WTC11 (cell line): ENCODE data around the gene PRKACA. TPM values are rescaled to one million over a fixed set of nuclear protein-coding genes. Genes with fewer than 3 reads are reported as not detected.

ENCODE experiments used
- ATAC-seq: fragments of 200-7000 bp; cut with Tn5 transposase; 2 replicates; pipeline ENCODE4 v1.10.0; 2021; ENCODE audit warnings: mild to moderate bottlenecking, moderate library complexity
- CTCF ChIA-PET: fragments of 300-600 bp; sonication (Branson Sonifier 250); formaldehyde crosslinking; loops from one replicate; lab custom pipeline; 2021; ENCODE audit warnings: antibody characterized with exemption; lab: Charles Lee
- POLR2A ChIA-PET: fragments of 350-600 bp; sonication (Branson Sonifier 250); formaldehyde crosslinking; loops from one replicate; lab custom pipeline; 2021; ENCODE audit warnings: antibody characterized with exemption; lab: Charles Lee
- DNase-seq: peaks from one replicate; pipeline ENCODE4 v3.0.0; 2021; ENCODE audit warnings: low spot score
- H3K27ac Mint-ChIP-seq: 2 replicates; pipeline ENCODE4 v1.8.0; 2021; ENCODE audit warnings: mixed read lengths
- H3K27me3 Mint-ChIP-seq: 2 replicates; pipeline ENCODE4 v1.8.0; 2021; ENCODE audit warnings: low read depth, mild to moderate bottlenecking, moderate library complexity, mixed read lengths
- H3K36me3 Mint-ChIP-seq: 2 replicates; pipeline ENCODE4 v1.8.0; 2021; ENCODE audit warnings: mixed read lengths
- H3K4me1 Mint-ChIP-seq: 2 replicates; pipeline ENCODE4 v1.8.0; 2022; ENCODE audit warnings: mixed read lengths
- H3K4me3 Mint-ChIP-seq: 2 replicates; pipeline ENCODE4 v1.8.0; 2021; ENCODE audit warnings: mild to moderate bottlenecking, moderate library complexity, mixed read lengths
- H3K9me3 Mint-ChIP-seq: 2 replicates; pipeline ENCODE4 v1.8.0; 2021; ENCODE audit warnings: mixed read lengths
- ETV6 ChIP-seq: sonication (generic); formaldehyde crosslinking; IDR thresholded peaks from 2 replicates; pipeline ENCODE4 v1.8.1; 2022; ENCODE audit warnings: mild to moderate bottlenecking, missing genetic modification reagents
- FOXJ3 ChIP-seq: sonication (generic); formaldehyde crosslinking; IDR thresholded peaks from 2 replicates; pipeline ENCODE4 v1.9.0; 2021; ENCODE audit warnings: missing genetic modification reagents, mild to moderate bottlenecking, borderline replicate concordance
- FOXK1 ChIP-seq: sonication (generic); formaldehyde crosslinking; IDR thresholded peaks from 2 replicates; pipeline ENCODE4 v1.8.0; 2022; ENCODE audit warnings: mild to moderate bottlenecking, moderate library complexity, missing genetic modification reagents
- GTF2I ChIP-seq: fragments of 250-450 bp; sonication (Bioruptor Pico); conservative IDR thresholded peaks from 2 replicates; pipeline ENCODE4 v1.4.0; 2021; ENCODE audit warnings: mild to moderate bottlenecking
- JUN ChIP-seq: sonication (generic); formaldehyde crosslinking; IDR thresholded peaks from 2 replicates; pipeline ENCODE4 v1.8.0; 2023; ENCODE audit warnings: mild to moderate bottlenecking, missing genetic modification reagents
- MYBL2 ChIP-seq: sonication (generic); formaldehyde crosslinking; IDR thresholded peaks from 2 replicates; pipeline ENCODE4 v1.8.1; 2023; ENCODE audit warnings: mild to moderate bottlenecking, moderate library complexity, missing genetic modification reagents
- NFATC4 ChIP-seq: fragments of 250-450 bp; sonication (Bioruptor Pico); IDR thresholded peaks from 2 replicates; pipeline ENCODE4 v1.9.0; 2021; ENCODE audit warnings: mild to moderate bottlenecking
- NFYB ChIP-seq: sonication (generic); formaldehyde crosslinking; conservative IDR thresholded peaks from 2 replicates; pipeline ENCODE4 v1.8.0; 2022; ENCODE audit warnings: low read depth, missing genetic modification reagents
- NR3C1 ChIP-seq: sonication (generic); formaldehyde crosslinking; conservative IDR thresholded peaks from 2 replicates; pipeline ENCODE4 v1.8.1; 2023; ENCODE audit warnings: low read depth, mild to moderate bottlenecking, missing genetic modification reagents
- PRRX2 ChIP-seq: fragments of 250-450 bp; sonication (Bioruptor Pico); IDR thresholded peaks from 2 replicates; pipeline ENCODE4 v1.8.0; 2021; ENCODE audit warnings: mild to moderate bottlenecking
- ZBTB21 ChIP-seq: sonication (generic); formaldehyde crosslinking; IDR thresholded peaks from 2 replicates; pipeline ENCODE4 v1.8.1; 2023; ENCODE audit warnings: mild to moderate bottlenecking, missing genetic modification reagents, borderline replicate concordance
- ZNF138 ChIP-seq: sonication (generic); formaldehyde crosslinking; conservative IDR thresholded peaks from 2 replicates; pipeline ENCODE4 v1.8.1; 2022; ENCODE audit warnings: mild to moderate bottlenecking, moderate library complexity, missing genetic modification reagents
- ZNF263 ChIP-seq: sonication (generic); formaldehyde crosslinking; IDR thresholded peaks from 2 replicates; pipeline ENCODE4 v1.8.1; 2022; ENCODE audit warnings: low read depth, mild to moderate bottlenecking, moderate library complexity, missing genetic modification reagents
- ZNF416 ChIP-seq: fragments of 250-450 bp; sonication (Bioruptor Pico); IDR thresholded peaks from 2 replicates; pipeline ENCODE4 v1.9.0; 2021; ENCODE audit warnings: mild to moderate bottlenecking, inconsistent platforms
- ZNF423 ChIP-seq: fragments of 250-450 bp; sonication (Bioruptor Pico); IDR thresholded peaks from 2 replicates; pipeline ENCODE4 v2.1.2; 2022; ENCODE audit warnings: mild to moderate bottlenecking, moderate library complexity
- total RNA-seq: library from RNA; stranded (reverse); gene quantifications from 3 replicates; pipeline ENCODE4 v1.2.3, GENCODE V29; 2021
- TF ChIP-seq, protein P1 (sequence below): sonication (generic); formaldehyde crosslinking; IDR thresholded peaks from 2 replicates; pipeline ENCODE4 v1.8.1; 2023; ENCODE audit warnings: mild to moderate bottlenecking, moderate library complexity, missing genetic modification reagents
- TF ChIP-seq, protein P2 (sequence below): sonication (generic); formaldehyde crosslinking; IDR thresholded peaks from 2 replicates; pipeline ENCODE4 v1.8.0; 2022; ENCODE audit warnings: mild to moderate bottlenecking, missing genetic modification reagents
- TF ChIP-seq, protein P3 (sequence below): sonication (generic); formaldehyde crosslinking; IDR thresholded peaks from 2 replicates; pipeline ENCODE4 v1.8.1; 2022; ENCODE audit warnings: mild to moderate bottlenecking, missing genetic modification reagents, moderate library complexity, borderline replicate concordance
- TF ChIP-seq, protein P4 (sequence below): fragments of 200-600 bp; IDR thresholded peaks from 2 replicates; pipeline ENCODE4 v1.8.0; 2022; ENCODE audit warnings: antibody characterized with exemption
- TF ChIP-seq, protein P5 (sequence below): fragments of 250-450 bp; sonication (Bioruptor Pico); IDR thresholded peaks from 2 replicates; pipeline ENCODE4 v1.9.0; 2021; ENCODE audit warnings: mild to moderate bottlenecking
- TF ChIP-seq, protein P6 (sequence below): fragments of 250-450 bp; sonication (Bioruptor Pico); IDR thresholded peaks from 2 replicates; pipeline ENCODE4 v1.8.0; 2021; ENCODE audit warnings: mild to moderate bottlenecking
- TF ChIP-seq, protein P7 (sequence below): sonication (generic); formaldehyde crosslinking; IDR thresholded peaks from 2 replicates; pipeline ENCODE4 v1.8.1; 2022; ENCODE audit warnings: low read depth, mild to moderate bottlenecking, moderate library complexity, missing genetic modification reagents, borderline replicate concordance
- TF ChIP-seq, protein P8 (sequence below): sonication (generic); formaldehyde crosslinking; IDR thresholded peaks from 2 replicates; pipeline ENCODE4 v1.8.1; 2023; ENCODE audit warnings: mild to moderate bottlenecking, missing genetic modification reagents, moderate library complexity

The PRKACA gene
- total RNA-seq, 1 experiment from 2014 or later = 37.8 TPM

DNA sequence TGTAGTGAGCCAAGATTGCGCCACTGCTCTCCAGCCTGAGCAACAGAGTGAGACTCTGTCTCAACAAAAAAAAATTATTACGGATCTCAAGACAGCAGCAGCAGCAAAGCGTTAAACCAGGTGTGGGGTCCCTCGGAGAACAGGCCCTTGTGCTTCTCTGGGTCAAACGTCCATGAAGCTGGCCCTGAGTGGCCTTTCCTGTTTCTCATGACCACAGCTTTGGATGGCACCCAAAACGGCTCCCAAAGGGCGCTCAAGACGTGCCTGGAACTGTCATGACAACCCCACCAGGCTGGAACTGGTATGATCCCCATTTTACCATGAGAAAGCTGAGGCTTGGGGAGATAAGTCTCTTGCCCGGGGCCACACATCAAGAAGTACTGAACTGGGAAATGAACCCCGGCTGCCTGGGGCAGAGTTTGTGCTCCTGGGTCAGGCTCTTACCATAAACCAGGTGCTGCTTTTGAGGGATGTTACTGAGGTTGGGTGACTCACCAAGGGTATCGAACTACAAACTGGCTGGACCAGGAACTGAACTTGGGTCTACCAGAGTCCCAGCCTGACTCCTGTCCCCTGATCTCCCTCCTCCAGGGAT lies 15.4 kb downstream of the PRKACA start:
- H3K4me1 Mint-ChIP-seq = no peaks in the 10 kb centered on the region
- TF ChIP-seq GTF2I (CRISPR knock-in tag) (no peak), JUN (CRISPR knock-in tag) (no peak), FOXK1 (CRISPR knock-in tag) (no peak), ZBTB21 (CRISPR knock-in tag) (no peak), ETV6 (CRISPR knock-in tag) (no peak), FOXJ3 (CRISPR knock-in tag) (no peak), MYBL2 (no peak), PRRX2 (CRISPR knock-in tag) (no peak)
- TF ChIP-seq, protein P1, sequence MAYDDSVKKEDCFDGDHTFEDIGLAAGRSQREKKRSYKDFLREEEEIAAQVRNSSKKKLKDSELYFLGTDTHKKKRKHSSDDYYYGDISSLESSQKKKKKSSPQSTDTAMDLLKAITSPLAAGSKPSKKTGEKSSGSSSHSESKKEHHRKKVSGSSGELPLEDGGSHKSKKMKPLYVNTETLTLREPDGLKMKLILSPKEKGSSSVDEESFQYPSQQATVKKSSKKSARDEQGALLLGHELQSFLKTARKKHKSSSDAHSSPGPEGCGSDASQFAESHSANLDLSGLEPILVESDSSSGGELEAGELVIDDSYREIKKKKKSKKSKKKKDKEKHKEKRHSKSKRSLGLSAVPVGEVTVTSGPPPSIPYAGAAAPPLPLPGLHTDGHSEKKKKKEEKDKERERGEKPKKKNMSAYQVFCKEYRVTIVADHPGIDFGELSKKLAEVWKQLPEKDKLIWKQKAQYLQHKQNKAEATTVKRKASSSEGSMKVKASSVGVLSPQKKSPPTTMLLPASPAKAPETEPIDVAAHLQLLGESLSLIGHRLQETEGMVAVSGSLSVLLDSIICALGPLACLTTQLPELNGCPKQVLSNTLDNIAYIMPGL (CRISPR knock-in tag) = no peak
- TF ChIP-seq, protein P2, sequence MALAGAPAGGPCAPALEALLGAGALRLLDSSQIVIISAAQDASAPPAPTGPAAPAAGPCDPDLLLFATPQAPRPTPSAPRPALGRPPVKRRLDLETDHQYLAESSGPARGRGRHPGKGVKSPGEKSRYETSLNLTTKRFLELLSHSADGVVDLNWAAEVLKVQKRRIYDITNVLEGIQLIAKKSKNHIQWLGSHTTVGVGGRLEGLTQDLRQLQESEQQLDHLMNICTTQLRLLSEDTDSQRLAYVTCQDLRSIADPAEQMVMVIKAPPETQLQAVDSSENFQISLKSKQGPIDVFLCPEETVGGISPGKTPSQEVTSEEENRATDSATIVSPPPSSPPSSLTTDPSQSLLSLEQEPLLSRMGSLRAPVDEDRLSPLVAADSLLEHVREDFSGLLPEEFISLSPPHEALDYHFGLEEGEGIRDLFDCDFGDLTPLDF (CRISPR knock-in tag) = no peak
- TF ChIP-seq, protein P3, sequence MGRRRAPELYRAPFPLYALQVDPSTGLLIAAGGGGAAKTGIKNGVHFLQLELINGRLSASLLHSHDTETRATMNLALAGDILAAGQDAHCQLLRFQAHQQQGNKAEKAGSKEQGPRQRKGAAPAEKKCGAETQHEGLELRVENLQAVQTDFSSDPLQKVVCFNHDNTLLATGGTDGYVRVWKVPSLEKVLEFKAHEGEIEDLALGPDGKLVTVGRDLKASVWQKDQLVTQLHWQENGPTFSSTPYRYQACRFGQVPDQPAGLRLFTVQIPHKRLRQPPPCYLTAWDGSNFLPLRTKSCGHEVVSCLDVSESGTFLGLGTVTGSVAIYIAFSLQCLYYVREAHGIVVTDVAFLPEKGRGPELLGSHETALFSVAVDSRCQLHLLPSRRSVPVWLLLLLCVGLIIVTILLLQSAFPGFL (CRISPR knock-in tag) = no peak
- no peaks in the 10 kb centered on the region for H3K27me3 Mint-ChIP-seq
- H3K9me3 Mint-ChIP-seq = no peaks in the 10 kb centered on the region
- no peak overlapping the region for H3K4me3 Mint-ChIP-seq
- ChIA-PET CTCF (interaction anchor here (1.1 to 1.3 kb wide), 2 partner anchors 13 to 34 kb away, joined by 3 to 4 read pairs; partner anchors contain the start of gene ASF1B), POLR2A (no interaction called here)
- no peaks in the 10 kb centered on the region for H3K36me3 Mint-ChIP-seq
- no peak for DNase-seq
- no peak overlapping the region for H3K27ac Mint-ChIP-seq
- no peak for ATAC-seq

DNA sequence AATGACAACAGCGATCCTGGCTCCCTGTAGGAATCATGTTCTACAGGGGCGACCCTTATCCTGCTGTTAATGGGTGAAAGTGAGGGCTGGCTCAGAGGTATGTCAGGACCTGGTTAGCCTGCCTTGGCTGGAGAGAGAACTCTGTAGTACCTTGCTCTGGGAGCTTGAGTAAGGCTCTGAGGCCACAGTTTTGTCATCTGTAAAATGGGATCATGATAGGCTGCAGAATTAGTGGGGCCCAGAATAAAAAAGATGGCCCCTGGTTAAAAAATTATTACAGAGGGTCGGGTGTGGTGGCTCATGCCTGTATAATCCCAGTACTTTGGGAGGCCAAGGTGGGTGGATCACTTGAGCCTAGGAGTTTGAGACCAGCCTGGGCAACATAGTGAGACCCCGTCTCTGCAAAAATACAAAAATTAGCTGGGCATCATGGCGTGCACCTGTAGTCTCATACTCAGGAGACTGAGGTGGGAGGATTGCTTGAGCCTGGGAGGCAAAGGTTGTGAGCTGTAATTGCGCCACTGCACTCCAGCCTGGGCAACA lies 16.5 kb downstream of the PRKACA start:
- no peaks in the 10 kb centered on the region for H3K27me3 Mint-ChIP-seq
- H3K36me3 Mint-ChIP-seq = no peaks in the 10 kb centered on the region
- no peak overlapping the region for H3K4me3 Mint-ChIP-seq
- ChIA-PET CTCF (interaction anchor here (0.7 to 1.3 kb wide), 2 partner anchors 12 to 14 kb away, joined by 3 read pairs; a partner anchor contains a TSS), POLR2A (interaction anchor here (0.6 kb wide), 1 partner anchor 233 kb away, joined by 6 read pairs; no protein-coding TSS in a partner anchor)
- H3K27ac Mint-ChIP-seq = no peak overlapping the region
- no peak for ATAC-seq
- no peaks in the 10 kb centered on the region for H3K9me3 Mint-ChIP-seq
- no peaks in the 10 kb centered on the region for H3K4me1 Mint-ChIP-seq
- no peak for DNase-seq
- TF ChIP-seq NFYB (CRISPR knock-in tag) = no peak
- no peak for TF ChIP-seq ZNF416
- no peak for TF ChIP-seq ZNF423 (CRISPR knock-in tag)
- TF ChIP-seq, protein P4, sequence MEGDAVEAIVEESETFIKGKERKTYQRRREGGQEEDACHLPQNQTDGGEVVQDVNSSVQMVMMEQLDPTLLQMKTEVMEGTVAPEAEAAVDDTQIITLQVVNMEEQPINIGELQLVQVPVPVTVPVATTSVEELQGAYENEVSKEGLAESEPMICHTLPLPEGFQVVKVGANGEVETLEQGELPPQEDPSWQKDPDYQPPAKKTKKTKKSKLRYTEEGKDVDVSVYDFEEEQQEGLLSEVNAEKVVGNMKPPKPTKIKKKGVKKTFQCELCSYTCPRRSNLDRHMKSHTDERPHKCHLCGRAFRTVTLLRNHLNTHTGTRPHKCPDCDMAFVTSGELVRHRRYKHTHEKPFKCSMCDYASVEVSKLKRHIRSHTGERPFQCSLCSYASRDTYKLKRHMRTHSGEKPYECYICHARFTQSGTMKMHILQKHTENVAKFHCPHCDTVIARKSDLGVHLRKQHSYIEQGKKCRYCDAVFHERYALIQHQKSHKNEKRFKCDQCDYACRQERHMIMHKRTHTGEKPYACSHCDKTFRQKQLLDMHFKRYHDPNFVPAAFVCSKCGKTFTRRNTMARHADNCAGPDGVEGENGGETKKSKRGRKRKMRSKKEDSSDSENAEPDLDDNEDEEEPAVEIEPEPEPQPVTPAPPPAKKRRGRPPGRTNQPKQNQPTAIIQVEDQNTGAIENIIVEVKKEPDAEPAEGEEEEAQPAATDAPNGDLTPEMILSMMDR = no peak
- TF ChIP-seq, protein P5, sequence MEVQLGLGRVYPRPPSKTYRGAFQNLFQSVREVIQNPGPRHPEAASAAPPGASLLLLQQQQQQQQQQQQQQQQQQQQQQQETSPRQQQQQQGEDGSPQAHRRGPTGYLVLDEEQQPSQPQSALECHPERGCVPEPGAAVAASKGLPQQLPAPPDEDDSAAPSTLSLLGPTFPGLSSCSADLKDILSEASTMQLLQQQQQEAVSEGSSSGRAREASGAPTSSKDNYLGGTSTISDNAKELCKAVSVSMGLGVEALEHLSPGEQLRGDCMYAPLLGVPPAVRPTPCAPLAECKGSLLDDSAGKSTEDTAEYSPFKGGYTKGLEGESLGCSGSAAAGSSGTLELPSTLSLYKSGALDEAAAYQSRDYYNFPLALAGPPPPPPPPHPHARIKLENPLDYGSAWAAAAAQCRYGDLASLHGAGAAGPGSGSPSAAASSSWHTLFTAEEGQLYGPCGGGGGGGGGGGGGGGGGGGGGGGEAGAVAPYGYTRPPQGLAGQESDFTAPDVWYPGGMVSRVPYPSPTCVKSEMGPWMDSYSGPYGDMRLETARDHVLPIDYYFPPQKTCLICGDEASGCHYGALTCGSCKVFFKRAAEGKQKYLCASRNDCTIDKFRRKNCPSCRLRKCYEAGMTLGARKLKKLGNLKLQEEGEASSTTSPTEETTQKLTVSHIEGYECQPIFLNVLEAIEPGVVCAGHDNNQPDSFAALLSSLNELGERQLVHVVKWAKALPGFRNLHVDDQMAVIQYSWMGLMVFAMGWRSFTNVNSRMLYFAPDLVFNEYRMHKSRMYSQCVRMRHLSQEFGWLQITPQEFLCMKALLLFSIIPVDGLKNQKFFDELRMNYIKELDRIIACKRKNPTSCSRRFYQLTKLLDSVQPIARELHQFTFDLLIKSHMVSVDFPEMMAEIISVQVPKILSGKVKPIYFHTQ (CRISPR knock-in tag) = no peak
- TF ChIP-seq, protein P6, sequence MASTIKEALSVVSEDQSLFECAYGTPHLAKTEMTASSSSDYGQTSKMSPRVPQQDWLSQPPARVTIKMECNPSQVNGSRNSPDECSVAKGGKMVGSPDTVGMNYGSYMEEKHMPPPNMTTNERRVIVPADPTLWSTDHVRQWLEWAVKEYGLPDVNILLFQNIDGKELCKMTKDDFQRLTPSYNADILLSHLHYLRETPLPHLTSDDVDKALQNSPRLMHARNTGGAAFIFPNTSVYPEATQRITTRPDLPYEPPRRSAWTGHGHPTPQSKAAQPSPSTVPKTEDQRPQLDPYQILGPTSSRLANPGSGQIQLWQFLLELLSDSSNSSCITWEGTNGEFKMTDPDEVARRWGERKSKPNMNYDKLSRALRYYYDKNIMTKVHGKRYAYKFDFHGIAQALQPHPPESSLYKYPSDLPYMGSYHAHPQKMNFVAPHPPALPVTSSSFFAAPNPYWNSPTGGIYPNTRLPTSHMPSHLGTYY (CRISPR knock-in tag) = no peak
- TF ChIP-seq NFATC4 (CRISPR knock-in tag) = no peak
- TF ChIP-seq ZNF263 (CRISPR knock-in tag) = no peak
- TF ChIP-seq, protein P7, sequence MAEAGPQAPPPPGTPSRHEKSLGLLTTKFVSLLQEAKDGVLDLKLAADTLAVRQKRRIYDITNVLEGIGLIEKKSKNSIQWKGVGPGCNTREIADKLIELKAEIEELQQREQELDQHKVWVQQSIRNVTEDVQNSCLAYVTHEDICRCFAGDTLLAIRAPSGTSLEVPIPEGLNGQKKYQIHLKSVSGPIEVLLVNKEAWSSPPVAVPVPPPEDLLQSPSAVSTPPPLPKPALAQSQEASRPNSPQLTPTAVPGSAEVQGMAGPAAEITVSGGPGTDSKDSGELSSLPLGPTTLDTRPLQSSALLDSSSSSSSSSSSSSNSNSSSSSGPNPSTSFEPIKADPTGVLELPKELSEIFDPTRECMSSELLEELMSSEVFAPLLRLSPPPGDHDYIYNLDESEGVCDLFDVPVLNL (CRISPR knock-in tag) = no peak
- TF ChIP-seq NR3C1 (CRISPR knock-in tag) = no peak
- TF ChIP-seq ZNF138 = no peak
- TF ChIP-seq, protein P8, sequence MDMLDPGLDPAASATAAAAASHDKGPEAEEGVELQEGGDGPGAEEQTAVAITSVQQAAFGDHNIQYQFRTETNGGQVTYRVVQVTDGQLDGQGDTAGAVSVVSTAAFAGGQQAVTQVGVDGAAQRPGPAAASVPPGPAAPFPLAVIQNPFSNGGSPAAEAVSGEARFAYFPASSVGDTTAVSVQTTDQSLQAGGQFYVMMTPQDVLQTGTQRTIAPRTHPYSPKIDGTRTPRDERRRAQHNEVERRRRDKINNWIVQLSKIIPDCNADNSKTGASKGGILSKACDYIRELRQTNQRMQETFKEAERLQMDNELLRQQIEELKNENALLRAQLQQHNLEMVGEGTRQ (CRISPR knock-in tag) = no peak
